Osteocyte (in vitro differentiated cells): Measurements from ENCODE around the gene BCR. TPM values are rescaled to one million over a fixed set of nuclear protein-coding genes. Genes with fewer than 3 reads are reported as not detected.
"Not testable (repeated sequence)": the region's sequence is repeated elsewhere in the genome, so short reads cannot be mapped to it uniquely, and the experiment has no call there.

ENCODE experiments used
- DNase-seq: peaks from one replicate; pipeline ENCODE4 v3.0.0; 2021; ENCODE audit warnings: mixed read lengths; ENCODE audit not compliant: unreplicated experiment; ENCODE audit errors: extremely low spot score
- H3K27ac Mint-ChIP-seq: one replicate; pipeline ENCODE4 v1.8.0; 2021; ENCODE audit warnings: mild to moderate bottlenecking, mixed read lengths; ENCODE audit not compliant: unreplicated experiment
- H3K27me3 Mint-ChIP-seq: one replicate; pipeline ENCODE4 v1.8.0; 2021; ENCODE audit warnings: mixed read lengths; ENCODE audit not compliant: unreplicated experiment
- H3K36me3 Mint-ChIP-seq: one replicate; pipeline ENCODE4 v1.8.0; 2021; ENCODE audit warnings: mixed read lengths; ENCODE audit not compliant: unreplicated experiment
- H3K4me1 Mint-ChIP-seq: one replicate; pipeline ENCODE4 v1.8.0; 2021; ENCODE audit warnings: mixed read lengths; ENCODE audit not compliant: unreplicated experiment
- H3K4me3 Mint-ChIP-seq: one replicate; pipeline ENCODE4 v1.8.0; 2021; ENCODE audit warnings: mild to moderate bottlenecking, moderate library complexity, mixed read lengths; ENCODE audit not compliant: unreplicated experiment
- H3K9me3 Mint-ChIP-seq: one replicate; pipeline ENCODE4 v1.8.0; 2021; ENCODE audit warnings: mixed read lengths; ENCODE audit not compliant: unreplicated experiment
- CTCF ChIP-seq: fragments of 200-600 bp; sonication (generic); IDR thresholded peaks from 2 replicates; pipeline ENCODE4 v1.5.0; 2021; ENCODE audit warnings: antibody characterized with exemption, mild to moderate bottlenecking, moderate library complexity
- long read RNA-seq: library from polyadenylated mRNA; unstranded; transcript quantifications from one replicate; pipeline ENCODE4 v2.0.0, GENCODE V29; 2021
- total RNA-seq: library from RNA; stranded (reverse); gene quantifications from 2 replicates; pipeline ENCODE4 v1.2.1, GENCODE V29; 2021

BCR gene
- total RNA-seq, result 35.3 and 45.1 TPM in 2 replicates
- long read RNA-seq, full-length matches to known transcripts, result 4 of 26 reads
- long read RNA-seq, partial matches to known transcripts, result 19 of 26 reads
- long read RNA-seq, other reads (novel, unspliced or antisense), result 3 of 26 reads

- TF ChIP-seq CTCF, result peak; percentile 11
- Mint-ChIP-seq H3K27me3 (no peaks in the 10 kb centered on the region), H3K27ac (peak within 1 kb of the TSS; percentile 65), H3K4me3 (peak within 1 kb of the TSS; percentile 76), H3K9me3 (peaks cover 10% of the 10 kb centered on the region), H3K4me1 (peaks cover 49% of the 10 kb centered on the region), H3K36me3 (peaks cover 6% of the 10 kb centered on the region)
- DNase-seq, result no peak
These were observed at the start of gene BCR for GRCh38 chr22:23180301-23180892. Gene BCR, plus strand, starts transcription at chr22:23180509. Its CDS starts 452 bp downstream, at chr22:23180961.

GRCh38 chr22:23130697-23131096 is 49.6 kb upstream of the BCR start:
- peaks cover 23% of the 10 kb centered on the region for H3K27me3 Mint-ChIP-seq
- no peak for DNase-seq
- H3K27ac Mint-ChIP-seq, result no peak overlapping the region
- no peak for TF ChIP-seq CTCF
- H3K4me3 Mint-ChIP-seq, result no peak overlapping the region
- H3K36me3 Mint-ChIP-seq, result no peaks in the 10 kb centered on the region
- peaks cover 2% of the 10 kb centered on the region for H3K4me1 Mint-ChIP-seq
- H3K9me3 Mint-ChIP-seq, result no peaks in the 10 kb centered on the region

- TF ChIP-seq CTCF, result no peak
- DNase-seq, result no peak
- Mint-ChIP-seq H3K27me3 (peaks cover 23% of the 10 kb centered on the region), H3K36me3 (no peaks in the 10 kb centered on the region), H3K4me1 (peaks cover 2% of the 10 kb centered on the region), H3K4me3 (no peak overlapping the region), H3K27ac (no peak overlapping the region), H3K9me3 (no peaks in the 10 kb centered on the region)
These were observed 48.4 kb upstream of the BCR start for GRCh38 chr22:23131931-23132330.

- TF ChIP-seq CTCF, result no peak
- Mint-ChIP-seq H3K36me3 (no peaks in the 10 kb centered on the region), H3K9me3 (no peaks in the 10 kb centered on the region), H3K27ac (no peak overlapping the region), H3K4me3 (no peak overlapping the region), H3K4me1 (peaks cover 2% of the 10 kb centered on the region), H3K27me3 (peaks cover 23% of the 10 kb centered on the region)
- no peak for DNase-seq
These were observed 47.8 kb upstream of the BCR start for GRCh38 chr22:23132376-23133091.

GRCh38 chr22:23133922-23134321 is 46.4 kb upstream of the BCR start:
- Mint-ChIP-seq H3K36me3 (no peaks in the 10 kb centered on the region), H3K27me3 (peaks cover 21% of the 10 kb centered on the region), H3K4me1 (peaks cover 13% of the 10 kb centered on the region), H3K27ac (no peak overlapping the region), H3K4me3 (no peak overlapping the region), H3K9me3 (no peaks in the 10 kb centered on the region)
- DNase-seq, result no peak
- TF ChIP-seq CTCF, result no peak

GRCh38 chr22:23136991-23137390 is 43.3 kb upstream of the BCR start:
- not testable (repeated sequence) for H3K4me3 Mint-ChIP-seq, H3K36me3 Mint-ChIP-seq, DNase-seq, H3K27ac Mint-ChIP-seq, H3K9me3 Mint-ChIP-seq
- peaks cover 13% of the 10 kb centered on the region for H3K27me3 Mint-ChIP-seq
- peaks cover 16% of the 10 kb centered on the region for H3K4me1 Mint-ChIP-seq
